GM12878 (cell line): ENCODE measurements around the gene NPAS3.

Experiments
- BCLAF1 ChIP-seq: fragments of 450-650 bp; IDR thresholded peaks from 2 replicates; pipeline ENCODE4 v1.6.1; 2017; ENCODE audit warnings: antibody characterized with exemption, mild to moderate bottlenecking, moderate library complexity
- CBX5 ChIP-seq: sonication (generic); IDR thresholded peaks from 2 replicates; pipeline ENCODE4 v1.6.1; 2016; ENCODE audit warnings: low read depth, moderate library complexity, mild to moderate bottlenecking, inconsistent platforms
- CTCF ChIP-seq, 3 experiments: IDR thresholded peaks in 2 of 3; conservative IDR thresholded peaks in 1 of 3; 2 replicates each; pipeline ENCODE4 v1.5.1; 2011; ENCODE audit warnings: low read depth in 3 of 3, low read length in 3 of 3, mild to moderate bottlenecking in 3 of 3, control low read depth in 2 of 3, moderate library complexity in 2 of 3, inconsistent platforms in 1 of 3, mixed read lengths in 1 of 3; ENCODE audit not compliant: control insufficient read depth in 2 of 3, insufficient read depth in 1 of 3; ENCODE audit errors: extremely low read depth in 1 of 3
- ETV6 ChIP-seq, 2 experiments: fragments of 450-650 bp in 1 of 2; IDR thresholded peaks in 1 of 2; conservative IDR thresholded peaks in 1 of 2; 2 replicates each; pipeline ENCODE4 v1.6.1; 2014; ENCODE audit warnings: antibody characterized with exemption in 1 of 2, borderline replicate concordance in 1 of 2, low read depth in 1 of 2, mild to moderate bottlenecking in 1 of 2, moderate library complexity in 1 of 2
- GABPA ChIP-seq: IDR thresholded peaks from 2 replicates; pipeline ENCODE4 v1.6.1; 2014; ENCODE audit warnings: antibody characterized with exemption, low read depth, mild to moderate bottlenecking, inconsistent platforms
- JUND ChIP-seq: IDR thresholded peaks from 2 replicates; pipeline ENCODE4 v1.6.1; 2012; ENCODE audit warnings: low read depth, mild to moderate bottlenecking, low read length, improper control_type of control experiment, moderate library complexity
- POLR2AphosphoS5 ChIP-seq: IDR thresholded peaks from 2 replicates; pipeline ENCODE4 v1.6.1; 2011; ENCODE audit warnings: mild to moderate bottlenecking, low read length, inconsistent platforms
- RELB ChIP-seq: fragments of 450-650 bp; IDR thresholded peaks from 2 replicates; pipeline ENCODE4 v1.6.1; 2017; ENCODE audit warnings: low read depth, mild to moderate bottlenecking, moderate library complexity
- SIN3A ChIP-seq: IDR thresholded peaks from 2 replicates; pipeline ENCODE4 v1.6.1; 2012; ENCODE audit warnings: low read depth, low read length, improper control_type of control experiment
- TCF12 ChIP-seq: IDR thresholded peaks from 2 replicates; pipeline ENCODE4 v1.6.1; 2011; ENCODE audit warnings: low read depth, mild to moderate bottlenecking, low read length
- TCF7 ChIP-seq: IDR thresholded peaks from 2 replicates; pipeline ENCODE4 v1.6.1; 2014; ENCODE audit warnings: antibody characterized with exemption, borderline replicate concordance
- ZSCAN29 ChIP-seq: fragments of 450-650 bp; IDR thresholded peaks from 2 replicates; pipeline ENCODE4 v1.6.1; 2017; ENCODE audit warnings: mild to moderate bottlenecking, moderate library complexity

DNA sequence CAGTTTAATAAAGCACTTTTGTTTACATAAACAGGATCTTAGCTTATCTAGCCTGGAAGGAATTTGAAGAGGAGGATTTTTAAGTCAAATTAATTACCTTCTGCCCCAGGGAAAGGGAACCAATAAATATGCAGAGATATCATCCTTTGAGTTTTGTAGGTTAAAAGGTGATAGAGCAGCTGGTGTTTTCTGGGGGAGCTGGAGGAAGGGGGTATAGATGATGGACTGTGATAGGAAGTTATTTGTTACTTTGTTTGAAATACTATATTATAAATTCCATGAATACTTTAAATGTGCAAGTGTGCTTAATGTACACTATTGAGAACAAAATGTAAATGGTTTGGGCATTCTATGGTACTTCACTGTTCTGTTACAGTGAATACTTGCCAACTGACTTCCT lies 55.2 kb downstream of the NPAS3 start:
- TF ChIP-seq ETV6 (conservative IDR thresholded peaks at IDR 0.05 in 1 of 2, IDR thresholded peaks at IDR 0.05 in 1 of 2; ENCODE audit: borderline replicate concordance in 1 of 2, low read depth in 1 of 2) (no peak), CTCF (IDR thresholded peaks at IDR 0.05 in 2 of 3, conservative IDR thresholded peaks at IDR 0.05 in 1 of 3; ENCODE audit: control insufficient read depth in 2 of 3, extremely low read depth in 1 of 3, insufficient read depth in 1 of 3, low read depth in 3 of 3, low read length in 3 of 3) (no peak), TCF7 (no peak), TCF12 (no peak), GABPA (no peak), POLR2AphosphoS5 (no peak), BCLAF1 (no peak), JUND (no peak), ZSCAN29 (no peak), SIN3A (no peak), RELB (no peak), CBX5 (no peak)
